GM20000 (cell line): Measurements from ENCODE around the gene CFAP251.

ENCODE experiments used
- DNase-seq: peaks from one replicate; pipeline ENCODE4 v3.0.0; 2012; ENCODE audit warnings: low spot score
- CTCF ChIP-seq: IDR thresholded peaks from 2 replicates; pipeline ENCODE4 v1.5.1; 2012; ENCODE audit warnings: mild to moderate bottlenecking, control low read depth; ENCODE audit errors: extremely low read depth, missing control alignments

The CFAP251 gene

GRCh38 chr12:122051231-122051876 is 133.0 kb downstream of the CFAP251 start:
- no peak for TF ChIP-seq CTCF
- DNase-seq: no peak

DNA sequence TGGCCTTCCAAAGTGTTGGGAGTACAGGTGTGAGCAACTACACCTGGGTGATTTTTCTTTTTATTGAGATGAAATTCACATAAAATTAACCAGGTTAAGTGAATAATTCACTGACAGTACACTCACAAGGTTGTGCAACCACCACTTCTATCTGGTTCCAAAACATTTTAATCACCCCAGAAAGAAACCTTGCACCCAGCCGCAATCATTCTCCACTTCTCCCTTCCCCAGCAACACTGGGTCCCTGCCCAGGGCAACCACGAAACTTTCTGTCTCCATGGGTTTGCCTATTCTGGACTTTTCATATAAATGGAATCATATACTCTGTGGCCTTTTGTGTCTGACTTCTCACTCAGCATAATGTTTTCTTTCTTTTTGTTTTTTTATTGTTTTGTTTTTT is 133.9 kb downstream of the CFAP251 start:
- no peak for DNase-seq
- TF ChIP-seq CTCF: no peak
